BLaER1 (cell line): ENCODE data around the gene NDUFS6.

Source experiments
- H3K27ac ChIP-seq: shearing (Covaris generic); formaldehyde crosslinking; 2 replicates; pipeline ENCODE4 v1.8.1; 2022
- H3K27me3 ChIP-seq: shearing (Covaris generic); formaldehyde crosslinking; 2 replicates; pipeline ENCODE4 v1.8.1; 2022
- H3K36me3 ChIP-seq: shearing (Covaris generic); formaldehyde crosslinking; 2 replicates; pipeline ENCODE4 v1.8.1; 2022
- H3K4me1 ChIP-seq: shearing (Covaris generic); formaldehyde crosslinking; 2 replicates; pipeline ENCODE4 v1.8.1; 2022
- H3K4me2 ChIP-seq: shearing (Covaris generic); formaldehyde crosslinking; 2 replicates; pipeline ENCODE4 v1.8.1; 2022
- H3K4me3 ChIP-seq: shearing (Covaris generic); formaldehyde crosslinking; 2 replicates; pipeline ENCODE4 v1.8.1; 2022
- H3K9ac ChIP-seq: shearing (Covaris generic); formaldehyde crosslinking; 2 replicates; pipeline ENCODE4 v1.8.1; 2022
- H3K9me3 ChIP-seq: shearing (Covaris generic); formaldehyde crosslinking; 2 replicates; pipeline ENCODE4 v1.8.1; 2022
- H4K20me1 ChIP-seq: shearing (Covaris generic); formaldehyde crosslinking; 2 replicates; pipeline ENCODE4 v1.8.1; 2022
- Cebpa-rat ChIP-seq: shearing (Covaris generic); IDR thresholded peaks from 2 replicates; pipeline ENCODE4 v1.8.1; 2022

The NDUFS6 gene

GRCh38 chr5:1772634-1773033 is 28.6 kb upstream of the NDUFS6 start:
- Histone ChIP-seq H3K4me3 (no peak overlapping the region), H3K4me2 (no peak overlapping the region), H3K9ac (no peak overlapping the region), H3K27ac (no peak overlapping the region), H3K27me3 (no peaks in the 10 kb centered on the region), H3K36me3 (no peaks in the 10 kb centered on the region), H3K4me1 (0 out of 2 replicates have a peak, but pooled peaks cover 6% of the 10 kb centered on the region), H4K20me1 (no peaks in the 10 kb centered on the region), H3K9me3 (no peaks in the 10 kb centered on the region)
- no peak for TF ChIP-seq Cebpa-rat

- H3K9me3 ChIP-seq, result no peaks in the 10 kb centered on the region
- H3K4me1 ChIP-seq, result peaks cover 15% of the 10 kb centered on the region
- no peak overlapping the region for H3K9ac ChIP-seq
- H3K4me3 ChIP-seq, result no peak overlapping the region
- no peak overlapping the region for H3K27ac ChIP-seq
- no peak overlapping the region for H3K4me2 ChIP-seq
- H3K36me3 ChIP-seq, result no peaks in the 10 kb centered on the region
- TF ChIP-seq Cebpa-rat, result no peak
- no peaks in the 10 kb centered on the region for H4K20me1 ChIP-seq
- H3K27me3 ChIP-seq, result no peaks in the 10 kb centered on the region
Measured at GRCh38 chr5:1776831-1777230, 24.4 kb upstream of the NDUFS6 start.

- H4K20me1 ChIP-seq, result no peaks in the 10 kb centered on the region
- H3K9me3 ChIP-seq, result no peaks in the 10 kb centered on the region
- H3K27me3 ChIP-seq, result no peaks in the 10 kb centered on the region
- no peak overlapping the region for H3K4me3 ChIP-seq
- no peak overlapping the region for H3K27ac ChIP-seq
- H3K9ac ChIP-seq, result no peak overlapping the region
- no peaks in the 10 kb centered on the region for H3K36me3 ChIP-seq
- no peak for TF ChIP-seq Cebpa-rat
- H3K4me2 ChIP-seq, result no peak overlapping the region
- H3K4me1 ChIP-seq, result peaks cover 17% of the 10 kb centered on the region
Measured at GRCh38 chr5:1777281-1778137, 23.7 kb upstream of the NDUFS6 start.

GRCh38 chr5:1778138-1779020 is 22.8 kb upstream of the NDUFS6 start:
- H3K4me3 ChIP-seq, result no peak overlapping the region
- TF ChIP-seq Cebpa-rat, result no peak
- H3K9me3 ChIP-seq, result no peaks in the 10 kb centered on the region
- H3K36me3 ChIP-seq, result no peaks in the 10 kb centered on the region
- H4K20me1 ChIP-seq, result no peaks in the 10 kb centered on the region
- no peak overlapping the region for H3K9ac ChIP-seq
- no peaks in the 10 kb centered on the region for H3K27me3 ChIP-seq
- H3K4me1 ChIP-seq, result peaks cover 25% of the 10 kb centered on the region
- no peak overlapping the region for H3K4me2 ChIP-seq
- no peak overlapping the region for H3K27ac ChIP-seq

- Histone ChIP-seq H3K36me3 (no peaks in the 10 kb centered on the region), H3K4me3 (no peak overlapping the region), H3K4me1 (peaks cover 32% of the 10 kb centered on the region), H3K27ac (no peak overlapping the region), H3K27me3 (no peaks in the 10 kb centered on the region), H3K4me2 (no peak overlapping the region), H4K20me1 (no peaks in the 10 kb centered on the region), H3K9me3 (no peaks in the 10 kb centered on the region), H3K9ac (no peak overlapping the region)
- TF ChIP-seq Cebpa-rat, result no peak
Measured at GRCh38 chr5:1779021-1779680, 22.1 kb upstream of the NDUFS6 start.

GRCh38 chr5:1779782-1780613 is 21.2 kb upstream of the NDUFS6 start:
- Histone ChIP-seq H3K4me2 (no peak overlapping the region), H4K20me1 (no peaks in the 10 kb centered on the region), H3K27me3 (no peaks in the 10 kb centered on the region), H3K4me1 (peaks cover 41% of the 10 kb centered on the region), H3K27ac (no peak overlapping the region), H3K9me3 (no peaks in the 10 kb centered on the region), H3K36me3 (no peaks in the 10 kb centered on the region), H3K9ac (no peak overlapping the region), H3K4me3 (no peak overlapping the region)
- TF ChIP-seq Cebpa-rat, result no peak

GRCh38 chr5:1780614-1780930 is 20.6 kb upstream of the NDUFS6 start:
- Histone ChIP-seq H3K9me3 (no peaks in the 10 kb centered on the region), H3K27ac (no peak overlapping the region), H3K4me3 (no peak overlapping the region), H4K20me1 (no peaks in the 10 kb centered on the region), H3K9ac (no peak overlapping the region), H3K4me2 (no peak overlapping the region), H3K27me3 (no peaks in the 10 kb centered on the region), H3K4me1 (peaks cover 47% of the 10 kb centered on the region), H3K36me3 (no peaks in the 10 kb centered on the region)
- no peak for TF ChIP-seq Cebpa-rat

GRCh38 chr5:1781107-1781506 is 20.1 kb upstream of the NDUFS6 start:
- H3K4me1 ChIP-seq, result peaks cover 52% of the 10 kb centered on the region
- no peak overlapping the region for H3K9ac ChIP-seq
- no peaks in the 10 kb centered on the region for H3K36me3 ChIP-seq
- peak overlapping the region; percentile 57; the same call in 1 of the 2 replicates for H3K27ac ChIP-seq
- H3K4me3 ChIP-seq, result no peak overlapping the region
- no peaks in the 10 kb centered on the region for H3K27me3 ChIP-seq
- no peaks in the 10 kb centered on the region for H4K20me1 ChIP-seq
- no peak for TF ChIP-seq Cebpa-rat
- no peaks in the 10 kb centered on the region for H3K9me3 ChIP-seq
- H3K4me2 ChIP-seq, result 0 out of 2 replicates have a peak overlapping the region, but pooled peaks have one; percentile 85

- no peaks in the 10 kb centered on the region for H3K27me3 ChIP-seq
- H3K9me3 ChIP-seq, result no peaks in the 10 kb centered on the region
- no peaks in the 10 kb centered on the region for H3K36me3 ChIP-seq
- H3K4me1 ChIP-seq, result peaks cover 52% of the 10 kb centered on the region
- H3K4me2 ChIP-seq, result peak overlapping the region; percentile 85
- peak overlapping the region; percentile 15 for H3K4me3 ChIP-seq
- H3K9ac ChIP-seq, result no peak overlapping the region
- no peaks in the 10 kb centered on the region for H4K20me1 ChIP-seq
- TF ChIP-seq Cebpa-rat, result no peak
- peak overlapping the region; percentile 57 for H3K27ac ChIP-seq
Measured at GRCh38 chr5:1781726-1782384, 19.4 kb upstream of the NDUFS6 start.
